IMR-90 (cell line): Measurements from ENCODE around the gene PALM2AKAP2. TPM values are rescaled to one million over a fixed set of nuclear protein-coding genes. Genes with fewer than 3 reads are reported as not detected.

Source experiments
- ATAC-seq: fragments of 200-7000 bp; cut with Tn5 transposase; 2 replicates; pipeline ENCODE4 v1.9.1; 2020; ENCODE audit warnings: low read depth, mild to moderate bottlenecking, moderate library complexity
- BruUV-seq: library from RNA; stranded (reverse); fragments of 400-500 nt; replicated peaks from 2 replicates; lab custom pipeline; 2021; lab: Mats Ljungman, UMichigan
- CTCF ChIA-PET: fragments of 300-600 bp; formaldehyde crosslinking; extraction: SDS; loops from one replicate; lab custom pipeline; 2021; ENCODE audit warnings: antibody characterized with exemption; lab: Yijun Ruan, JAX
- POLR2A ChIA-PET: fragments of 300-600 bp; sonication (Branson Sonifier 250); formaldehyde crosslinking; loops from one replicate; lab custom pipeline; 2022; ENCODE audit warnings: antibody characterized with exemption; ENCODE audit not compliant: unreplicated experiment; lab: Charles Lee
- DNase-seq: peaks from one replicate; pipeline ENCODE4 v3.0.0; 2013
- H2AFZ ChIP-seq: replicated peaks from 2 replicates; pipeline ENCODE3; 2013; ENCODE audit warnings: low read length, mild to moderate bottlenecking; ENCODE audit not compliant: poor library complexity
- H2AK5ac ChIP-seq: 2 replicates; pipeline ENCODE4 v1.6.1; 2013; ENCODE audit warnings: low read depth, low read length, inconsistent platforms
- H2AK9ac ChIP-seq: replicated peaks from 2 replicates; pipeline ENCODE3; 2013; ENCODE audit warnings: mild to moderate bottlenecking, low read depth, low read length, moderate library complexity; ENCODE audit not compliant: poor library complexity
- H2BK120ac ChIP-seq: 2 replicates; pipeline ENCODE4 v1.6.1; 2013; ENCODE audit warnings: low read depth, low read length, inconsistent platforms
- H2BK15ac ChIP-seq: 3 replicates; pipeline ENCODE4 v1.6.1; 2013; ENCODE audit warnings: low read depth, low read length, inconsistent platforms
- H2BK20ac ChIP-seq: 2 replicates; pipeline ENCODE4 v1.6.1; 2013; ENCODE audit warnings: low read depth, mild to moderate bottlenecking, inconsistent platforms, low read length, moderate library complexity
- H2BK5ac ChIP-seq: 2 replicates; pipeline ENCODE4 v1.6.1; 2013; ENCODE audit warnings: mild to moderate bottlenecking, low read depth, low read length, inconsistent platforms; ENCODE audit not compliant: poor library complexity, severe bottlenecking
- H3K14ac ChIP-seq: replicated peaks from 2 replicates; pipeline ENCODE4 v1.6.1; 2013; ENCODE audit warnings: low read depth, low read length, inconsistent platforms
- H3K18ac ChIP-seq: 2 replicates; pipeline ENCODE4 v1.6.1; 2013; ENCODE audit warnings: low read depth, low read length, control low read depth
- H3K23ac ChIP-seq: 2 replicates; pipeline ENCODE4 v1.6.1; 2013; ENCODE audit warnings: low read depth, low read length, inconsistent platforms
- H3K27ac ChIP-seq: 2 replicates; pipeline ENCODE4 v1.5.1; 2013; ENCODE audit warnings: mild to moderate bottlenecking, control low read depth, low read length; ENCODE audit not compliant: insufficient read depth
- H3K27me3 ChIP-seq: 2 replicates; pipeline ENCODE4 v1.6.1; 2013; ENCODE audit warnings: low read length; ENCODE audit not compliant: control insufficient read depth, insufficient read depth
- H3K36me3 ChIP-seq: 2 replicates; pipeline ENCODE4 v1.6.1; 2013; ENCODE audit warnings: low read length, mixed read lengths; ENCODE audit not compliant: control insufficient read depth, insufficient read depth
- H3K4ac ChIP-seq: 2 replicates; pipeline ENCODE4 v1.6.1; 2013; ENCODE audit warnings: low read depth, low read length, inconsistent platforms
- H3K4me1 ChIP-seq: 2 replicates; pipeline ENCODE4 v1.6.1; 2013; ENCODE audit warnings: low read length, mixed read lengths; ENCODE audit not compliant: control insufficient read depth, insufficient read depth
- H3K4me2 ChIP-seq: 2 replicates; pipeline ENCODE4 v1.6.1; 2013; ENCODE audit warnings: low read depth, mild to moderate bottlenecking, control low read depth, low read length, moderate library complexity
- H3K4me3 ChIP-seq: 2 replicates; pipeline ENCODE4 v1.5.1; 2013; ENCODE audit warnings: low read depth, mild to moderate bottlenecking, control low read depth, low read length, moderate library complexity; ENCODE audit not compliant: insufficient read depth
- H3K56ac ChIP-seq: 2 replicates; pipeline ENCODE4 v1.6.1; 2013; ENCODE audit warnings: low read length, inconsistent platforms; ENCODE audit not compliant: insufficient read depth; ENCODE audit errors: extremely low read depth
- H3K79me1 ChIP-seq, 2 experiments: 2 replicates each; pipeline ENCODE4 v1.6.1; 2013; ENCODE audit warnings: low read length in 2 of 2, inconsistent platforms in 1 of 2, low read depth in 1 of 2
- H3K9ac ChIP-seq: 2 replicates; pipeline ENCODE4 v1.6.1; 2013; ENCODE audit warnings: low read depth, low read length, control low read depth
- H3K9me1 ChIP-seq: 2 replicates; pipeline ENCODE4 v1.6.1; 2013; ENCODE audit warnings: low read length, inconsistent platforms; ENCODE audit not compliant: insufficient read depth
- H3K9me3 ChIP-seq: 2 replicates; pipeline ENCODE4 v1.6.1; 2013; ENCODE audit warnings: low read length; ENCODE audit not compliant: control insufficient read depth, insufficient read depth
- H4K20me1 ChIP-seq: 2 replicates; pipeline ENCODE4 v1.6.1; 2013; ENCODE audit warnings: low read length, inconsistent platforms; ENCODE audit not compliant: insufficient read depth
- H4K5ac ChIP-seq: 2 replicates; pipeline ENCODE4 v1.6.1; 2013; ENCODE audit warnings: mild to moderate bottlenecking, low read depth, low read length, control low read depth
- H4K8ac ChIP-seq, 2 experiments: 2 replicates each; pipeline ENCODE4 v1.6.1; 2013; ENCODE audit warnings: low read depth in 2 of 2, low read length in 2 of 2, control low read depth in 1 of 2, inconsistent platforms in 1 of 2
- H4K91ac ChIP-seq: 2 replicates; pipeline ENCODE4 v1.6.1; 2013; ENCODE audit warnings: low read depth, low read length, inconsistent platforms; ENCODE audit not compliant: insufficient read depth
- CEBPB ChIP-seq: IDR thresholded peaks from 2 replicates; pipeline ENCODE4 v1.6.1; 2012; ENCODE audit warnings: low read depth, low read length, improper control_type of control experiment
- CHD1 ChIP-seq: IDR thresholded peaks from 2 replicates; pipeline ENCODE4 v1.6.1; 2012; ENCODE audit warnings: low read depth, low read length, improper control_type of control experiment
- WGBS, 2 experiments: methylation state at CpG; one replicate each; pipeline versions ENCODE4 v1.1.5 to v1.1.7; 2013; ENCODE audit warnings: missing lambda C conversion rate in 2 of 2; ENCODE audit not compliant: insufficient read length in 1 of 2; ENCODE audit errors: extremely low coverage in 2 of 2; 5-methylcytosine and 5-hydroxymethylcytosine counted together
- dilution Hi-C: fragments of 300-500 bp; cut with HindIII; formaldehyde crosslinking; loops from one replicate; pipeline ENCODE4 v1.14.3; 2018; ENCODE audit warnings: low sequenced_read_pairs; ENCODE audit not compliant: unreplicated experiment
- in situ Hi-C: fragments of 300-500 bp; cut with MboI; formaldehyde crosslinking; loops from 3 replicates; pipeline ENCODE4 v1.14.3; 2019; ENCODE audit warnings: low sequenced_read_pairs, inconsistent platforms, mixed read lengths
- intact Hi-C: fragments of 100-400 bp; cut with micrococcal nuclease; formaldehyde crosslinking; loops from 2 replicates; pipeline ENCODE4 v1.10.0; 2022
- polyA plus RNA-seq, 3 experiments: library from polyadenylated mRNA; depleted of rRNA; stranded (reverse); fragments of >200 nt; gene quantifications; 2 replicates each; pipeline ENCODE4 v1.2.3, GENCODE V29; 2012; ENCODE audit warnings: low replicate concordance in 1 of 3
- total RNA-seq: library from RNA; depleted of rRNA; stranded (reverse); fragments of >200 nt; gene quantifications from 2 replicates; pipeline ENCODE4 v1.2.3, GENCODE V29; 2012

Gene PALM2AKAP2
- total and polyA plus RNA-seq, 2 of the 4 experiments (the other 2 are of a cell fraction): 3.2 to 14.2 TPM

DNA sequence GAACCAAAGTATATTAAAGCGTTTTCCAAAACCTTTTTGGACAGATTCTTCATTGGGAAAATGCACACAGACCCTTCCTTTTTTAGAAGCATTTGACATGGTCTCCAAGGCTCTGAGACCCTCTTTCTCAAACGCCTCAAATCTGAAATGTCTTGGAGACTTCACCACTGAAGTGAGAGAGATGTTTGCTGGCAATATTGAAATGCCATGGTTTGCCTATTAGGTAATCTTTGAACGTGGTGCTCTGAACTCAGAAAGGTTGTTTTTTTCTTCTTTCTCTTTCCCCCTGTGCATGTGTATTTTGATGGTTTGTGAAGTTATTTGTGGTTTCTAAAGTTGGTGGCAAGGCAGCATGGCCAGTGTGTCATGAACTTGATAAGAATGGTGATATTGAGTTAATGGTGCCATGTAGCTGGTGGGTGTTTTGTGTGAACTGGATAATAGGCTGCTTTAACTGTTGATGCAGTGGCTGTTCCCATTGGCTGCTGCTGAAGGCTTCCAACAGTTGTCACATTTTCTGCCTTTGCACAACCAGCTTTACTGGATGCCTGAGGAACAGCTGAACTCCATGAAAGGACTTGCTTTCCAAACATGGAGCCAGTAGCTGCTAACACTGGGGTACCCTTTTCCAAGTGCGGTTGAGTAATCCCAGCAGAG, 1.7 kb downstream of the PALM2AKAP2 start:
- in situ Hi-C loops (no loop called here), intact Hi-C loops (loop anchor here (2.0 kb wide), 1 partner anchor 35 kb away; no protein-coding TSS in a partner anchor), dilution Hi-C loops (no loop called here)
- peak overlapping the region; percentile 57; the same call in 1 of the 3 replicates for H2BK15ac ChIP-seq
- H3K18ac ChIP-seq: peak overlapping the region; percentile 59; the same call in 1 of the 2 replicates
- H4K8ac ChIP-seq: no peak overlapping the region
- H2AK9ac ChIP-seq: peak overlapping the region; percentile 2
- peak overlapping the region; percentile 16; the same call in 1 of the 2 replicates for H4K5ac ChIP-seq
- TF ChIP-seq CEBPB (peak; percentile 33; the same call in 1 of the 2 replicates), CHD1 (no peak)
- no CpG with 5 or more reads among the region's 4 CpGs for whole genome bisulfite sequencing, 2 experiments
- H2AFZ ChIP-seq: peak overlapping the region; percentile 38
- H2BK120ac ChIP-seq: peak overlapping the region; percentile 50
- H3K4me2 ChIP-seq: peak overlapping the region; percentile 90
- peak overlapping the region; percentile 21; the same call in 1 of the 2 replicates for H4K91ac ChIP-seq
- H3K14ac ChIP-seq: peak overlapping the region; percentile 81
- peak; percentile 55 for DNase-seq
- no peaks in the 10 kb centered on the region for H3K9me3 ChIP-seq
- H3K56ac ChIP-seq: no peak overlapping the region
- H3K36me3 ChIP-seq: no peaks in the 10 kb centered on the region
- ChIA-PET CTCF (no interaction called here), POLR2A (no interaction called here)
- H2BK20ac ChIP-seq: peak overlapping the region; percentile 47
- H2BK5ac ChIP-seq: peak overlapping the region; percentile 52
- no peaks in the 10 kb centered on the region for H3K27me3 ChIP-seq
- H3K4me3 ChIP-seq: peak overlapping the region; percentile 90
- no peak for ATAC-seq
- H4K20me1 ChIP-seq: peaks cover 4% of the 10 kb centered on the region; the same call in 1 of the 2 replicates
- peaks cover 4% of the 10 kb centered on the region for H3K4me1 ChIP-seq
- BruUV-seq: no TSS peak
- H3K79me1 ChIP-seq: peaks cover 7 to 62% of the 10 kb centered on the region in 2 experiments; a peak in 3 of 4 replicates
- peak overlapping the region; percentile 65; the same call in 1 of the 2 replicates for H2AK5ac ChIP-seq
- H3K9me1 ChIP-seq: peaks cover 8% of the 10 kb centered on the region; the same call in 1 of the 2 replicates
- peak overlapping the region; percentile 67 for H3K4ac ChIP-seq
- H3K9ac ChIP-seq: peak overlapping the region; percentile 75; the same call in 1 of the 2 replicates
- peak overlapping the region; percentile 96 for H3K23ac ChIP-seq
- no peak overlapping the region for H3K27ac ChIP-seq
